Right cardiac atrium (tissue), 5 donors: Measurements from ENCODE around the gene RBM23. TPM values are rescaled to one million over a fixed set of nuclear protein-coding genes. Genes with fewer than 3 reads are reported as not detected.

Experiments
- ATAC-seq, 2 donors: fragments of 200-7000 bp; cut with Tn5 transposase; one replicate each; pipeline versions ENCODE4 v1.8.0 to v1.9.1; 2020; ENCODE audit warnings: moderate library complexity in 2 of 2, mild to moderate bottlenecking in 1 of 2
- DNase-seq, 3 donors: peaks; one replicate each; pipeline ENCODE4 v3.0.0-alpha.2; 2020
- H3K27ac ChIP-seq: one replicate; pipeline ENCODE4 v1.5.1; 2013; ENCODE audit warnings: mild to moderate bottlenecking, low read length, control low read depth, moderate library complexity
- H3K27me3 ChIP-seq: one replicate; pipeline ENCODE4 v1.6.1; 2013; ENCODE audit not compliant: control insufficient read depth, insufficient read depth
- H3K4me1 ChIP-seq: one replicate; pipeline ENCODE4 v1.6.1; 2013; ENCODE audit warnings: low read length; ENCODE audit not compliant: control insufficient read depth, insufficient read depth
- H3K4me3 ChIP-seq: one replicate; pipeline ENCODE4 v1.5.1; 2013; ENCODE audit warnings: low read length, control low read depth
- H3K9me3 ChIP-seq: one replicate; pipeline ENCODE4 v1.6.1; 2013; ENCODE audit warnings: low read length; ENCODE audit not compliant: control insufficient read depth
- WGBS: extraction: QIAGEN DNeasy Blood & Tissue Kit; methylation state at CpG from one replicate; pipeline ENCODE4 v1.1.7; 2013; 5-methylcytosine and 5-hydroxymethylcytosine counted together
- intact Hi-C, 4 donors: fragments of 100-400 bp; cut with DNase I; formaldehyde crosslinking; loops; one replicate each; pipeline versions ENCODE4 v1.11.0 to v1.14.0; 2022 to 2023
- polyA plus RNA-seq: library from polyadenylated mRNA; stranded (reverse); fragments of 200-250 nt; gene quantifications from one replicate; pipeline ENCODE4 v1.2.3, GENCODE V29; 2013
- total RNA-seq, 4 donors: library from RNA; stranded (reverse); fragmentation: NEBNext Ultra II Directional; extraction: Animal tissue kit (Norgen Biotek cat#: 25700); gene quantifications; one replicate each; pipeline ENCODE4 v1.2.1, GENCODE V29; 2021
- donor health status: healthy with polysubstance abuse.
- donor health status: DM: no; HTN: yes; CAD: no.
- donor health status: DM: no; HTN: no; CAD: no.
- donor health status: DM: no; HTN: yes; CAD: no; lungs with severe emphysema.
- donor health status: DM: yes; HTN: yes; CAD: no.

The RBM23 gene
- total and polyA plus RNA-seq, 5 donors: 26.0 to 66.3 (median 59.4) TPM

DNA sequence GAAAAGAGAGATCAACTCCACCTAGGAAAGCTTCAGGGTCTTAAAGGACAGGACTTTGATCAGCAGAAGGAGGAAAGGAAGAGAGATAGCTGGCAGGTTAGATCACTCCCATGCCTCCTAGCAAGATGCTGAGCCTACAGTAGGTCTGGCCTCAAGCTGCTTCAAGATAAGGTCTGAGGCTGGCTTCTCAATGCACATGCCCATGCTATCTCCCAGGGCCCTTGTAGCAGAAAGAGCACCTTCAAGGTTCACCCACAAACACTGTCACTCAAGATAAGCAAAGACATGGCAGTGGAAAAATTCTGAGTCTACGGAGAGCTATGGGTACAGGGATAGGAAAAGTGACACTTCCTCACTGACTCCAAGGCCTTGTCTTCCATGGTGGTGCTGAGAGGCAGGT, 21.6 kb downstream of the RBM23 start:
- Histone ChIP-seq H3K27me3 (no peaks in the 10 kb centered on the region), H3K4me3 (no peak overlapping the region), H3K9me3 (no peaks in the 10 kb centered on the region), H3K27ac (no peak overlapping the region), H3K4me1 (no peaks in the 10 kb centered on the region)
- ATAC-seq (no peak), DNase-seq (no peak)
- 81% methylated on average over 1 of the region's 1 CpG for WGBS
- intact Hi-C loops: no loop called here

DNA sequence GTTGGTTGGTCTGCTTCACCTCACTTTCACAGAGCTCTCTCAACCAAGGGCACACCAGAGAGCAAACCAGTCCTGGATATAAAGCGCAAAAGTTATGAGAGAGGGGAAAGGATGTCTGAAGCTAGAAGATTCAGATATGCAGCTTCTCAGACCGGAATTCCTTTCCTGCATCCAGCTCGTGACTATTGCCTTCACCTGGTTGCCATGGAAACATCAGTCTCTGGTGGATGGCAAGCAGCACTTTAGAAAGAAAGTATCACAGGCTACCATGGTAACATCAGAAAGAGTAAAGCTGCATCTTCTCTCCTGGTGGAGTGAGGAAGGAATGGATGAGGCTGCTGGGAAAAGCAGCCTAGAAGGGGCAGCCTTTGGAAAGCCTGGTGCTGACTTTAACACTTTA, 22.2 kb downstream of the RBM23 start:
- H3K4me1 ChIP-seq: no peaks in the 10 kb centered on the region
- DNase-seq (no peak), ATAC-seq (no peak)
- no peaks in the 10 kb centered on the region for H3K9me3 ChIP-seq
- no peak overlapping the region for H3K4me3 ChIP-seq
- no peak overlapping the region for H3K27ac ChIP-seq
- intact Hi-C loops: no loop called here
- 85% methylated on average over 3 of the region's 3 CpGs for WGBS
- H3K27me3 ChIP-seq: no peaks in the 10 kb centered on the region

DNA sequence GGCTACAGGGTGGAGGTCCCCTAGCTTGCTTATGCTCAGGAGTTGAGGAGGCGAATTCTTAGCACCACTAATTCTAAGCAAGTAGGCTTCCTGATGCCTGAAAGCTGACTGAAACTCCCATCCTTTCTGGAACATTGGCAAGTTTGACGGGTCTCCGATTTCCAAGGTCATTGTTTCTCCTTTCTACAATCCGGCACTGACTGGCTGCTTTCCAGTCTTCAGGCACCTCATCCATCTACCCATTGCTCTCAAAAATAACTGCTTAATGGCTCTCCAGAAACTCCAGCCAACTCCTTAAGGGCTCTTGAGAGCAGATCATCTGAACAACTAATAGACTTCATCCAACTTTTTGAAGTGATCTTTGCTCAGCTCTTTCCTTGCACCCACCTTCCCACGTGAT, 22.6 kb downstream of the RBM23 start:
- WGBS: 51% methylated on average over 5 of the region's 5 CpGs
- intact Hi-C loops: no loop called here
- Histone ChIP-seq H3K4me3 (no peak overlapping the region), H3K27me3 (no peaks in the 10 kb centered on the region), H3K9me3 (no peaks in the 10 kb centered on the region), H3K27ac (no peak overlapping the region), H3K4me1 (no peaks in the 10 kb centered on the region)
- DNase-seq (no peak), ATAC-seq (no peak)

DNA sequence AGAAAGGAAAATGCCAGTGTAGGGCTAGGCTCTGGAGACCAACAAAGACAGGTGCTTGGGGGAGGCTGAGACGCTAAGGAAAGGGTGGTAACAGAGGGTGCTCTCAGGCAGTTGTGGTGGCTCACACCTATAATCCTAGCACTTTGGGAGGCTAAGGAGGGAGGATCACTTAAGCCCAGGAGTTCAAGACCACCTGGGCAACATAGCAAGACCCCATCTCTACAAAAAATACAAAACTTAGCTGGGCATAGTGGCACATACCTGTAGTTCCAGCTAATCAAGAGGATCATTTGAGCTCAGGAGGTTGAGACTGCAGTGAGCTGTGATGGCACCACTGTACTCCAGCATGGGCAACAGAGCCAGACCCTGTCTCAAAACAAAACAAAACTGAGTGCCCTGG, 23.5 kb downstream of the RBM23 start:
- intact Hi-C loops: no loop called here
- no peak overlapping the region for H3K4me3 ChIP-seq
- ATAC-seq: no peak
- H3K9me3 ChIP-seq: no peaks in the 10 kb centered on the region
- no peak overlapping the region for H3K27ac ChIP-seq
- no peak for DNase-seq
- H3K4me1 ChIP-seq: no peaks in the 10 kb centered on the region
- H3K27me3 ChIP-seq: no peaks in the 10 kb centered on the region
- 95% methylated on average over 1 of the region's 1 CpG for WGBS

DNA sequence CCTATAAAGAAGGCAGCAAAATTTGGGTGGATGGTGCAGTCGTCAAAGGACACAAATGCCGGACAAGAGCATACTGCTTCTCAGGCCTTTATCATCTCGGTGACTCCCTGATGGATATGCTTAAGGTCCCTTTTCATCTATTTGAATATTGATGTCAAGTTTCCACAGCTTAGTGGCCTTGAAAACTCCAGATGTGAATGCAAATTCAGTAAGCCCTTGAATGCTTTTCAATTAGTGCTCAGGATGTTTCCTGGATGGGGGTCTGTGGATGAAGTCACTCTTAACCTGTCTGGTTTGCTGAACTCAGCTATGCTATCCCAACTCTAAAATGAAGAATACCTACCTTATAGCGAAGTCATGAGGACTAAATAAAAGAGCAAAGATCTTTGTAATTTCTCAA, 25.2 kb downstream of the RBM23 start:
- ATAC-seq (no peak), DNase-seq (no peak)
- intact Hi-C loops: no loop called here
- Histone ChIP-seq H3K27me3 (no peaks in the 10 kb centered on the region), H3K27ac (no peak overlapping the region), H3K9me3 (no peaks in the 10 kb centered on the region), H3K4me1 (no peaks in the 10 kb centered on the region), H3K4me3 (no peak overlapping the region)
- 90% methylated on average over 4 of the region's 4 CpGs for WGBS

DNA sequence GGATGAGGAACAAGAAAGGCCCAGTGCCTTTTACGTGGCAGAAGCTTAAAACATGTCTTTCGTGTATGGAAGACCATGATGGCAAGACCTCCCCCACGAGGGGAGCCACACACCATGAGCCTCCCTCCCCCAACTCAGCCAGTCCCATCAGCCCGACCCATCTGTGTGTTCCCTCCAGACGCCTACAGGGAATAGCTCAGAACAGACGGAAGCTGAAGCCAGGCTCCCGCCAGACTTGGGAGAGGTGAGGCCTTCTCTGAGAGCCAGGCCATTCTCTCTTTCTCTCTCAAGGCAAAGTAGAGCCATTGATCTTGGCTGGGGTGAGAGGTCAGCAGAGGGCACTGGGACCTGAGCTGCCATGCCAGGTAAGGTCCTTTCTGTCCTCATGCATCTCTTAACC, 26.5 kb downstream of the RBM23 start:
- WGBS: 79% methylated on average over 7 of the region's 7 CpGs
- H3K9me3 ChIP-seq: no peaks in the 10 kb centered on the region
- H3K27me3 ChIP-seq: no peaks in the 10 kb centered on the region
- no peak overlapping the region for H3K4me3 ChIP-seq
- intact Hi-C loops: no loop called here
- no peak overlapping the region for H3K27ac ChIP-seq
- no peak for DNase-seq
- no peak for ATAC-seq
- H3K4me1 ChIP-seq: no peaks in the 10 kb centered on the region

DNA sequence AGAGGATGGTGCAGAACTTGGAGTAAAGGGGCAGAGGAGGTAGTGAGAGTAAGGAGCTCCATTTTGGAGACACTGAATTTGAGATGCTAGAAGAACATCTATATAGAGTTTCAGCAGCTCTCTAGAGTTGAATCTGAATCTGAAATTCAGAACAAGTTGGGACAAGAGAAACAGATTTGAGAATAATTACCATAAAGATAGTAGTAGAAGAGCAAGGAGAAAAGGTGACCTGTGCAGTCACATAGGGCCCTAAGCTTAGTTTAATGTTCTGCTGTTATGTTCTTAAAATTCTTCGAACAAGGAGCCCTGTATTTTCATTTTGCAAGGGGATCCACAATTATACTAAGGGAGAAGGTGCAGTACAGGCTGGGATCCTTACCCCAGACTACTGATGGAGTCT, 28.5 kb downstream of the RBM23 start:
- ATAC-seq (no peak), DNase-seq (no peak)
- WGBS: 89% methylated on average over 1 of the region's 1 CpG

DNA sequence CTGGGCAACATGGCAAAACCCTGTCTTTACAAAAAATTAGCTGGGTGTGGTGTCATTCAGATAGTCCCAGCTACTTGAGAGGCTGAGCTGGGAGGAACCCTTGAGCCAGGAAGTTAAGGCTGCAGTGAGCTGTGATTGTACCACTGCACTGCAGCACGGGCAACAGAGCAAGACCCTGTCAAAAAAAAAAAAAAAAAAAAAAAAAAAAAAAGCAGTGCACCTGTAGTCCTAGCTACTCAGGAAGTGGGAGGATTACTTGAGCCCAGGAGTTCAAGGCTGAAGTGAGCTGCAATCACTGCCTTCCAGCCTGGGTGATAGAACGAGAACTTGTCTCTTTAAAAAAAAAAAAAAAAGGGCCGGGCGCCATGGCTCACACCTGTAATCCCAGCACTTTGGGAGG, 30.3 kb downstream of the RBM23 start:
- H3K4me1 ChIP-seq: no peaks in the 10 kb centered on the region
- H3K27me3 ChIP-seq: no peaks in the 10 kb centered on the region
- intact Hi-C loops: no loop called here
- H3K27ac ChIP-seq: no peak overlapping the region
- DNase-seq: no peak
- WGBS: 92% methylated on average over 4 of the region's 4 CpGs
- ATAC-seq: no peak
- no peak overlapping the region for H3K4me3 ChIP-seq
- H3K9me3 ChIP-seq: no peaks in the 10 kb centered on the region

More for the DNA sequence above, 28.5 kb downstream of the RBM23 start:
- intact Hi-C loops: no loop called here
- H3K4me3 ChIP-seq: no peak overlapping the region
- no peaks in the 10 kb centered on the region for H3K4me1 ChIP-seq
- no peaks in the 10 kb centered on the region for H3K27me3 ChIP-seq
- H3K9me3 ChIP-seq: no peaks in the 10 kb centered on the region
- no peak overlapping the region for H3K27ac ChIP-seq

DNA sequence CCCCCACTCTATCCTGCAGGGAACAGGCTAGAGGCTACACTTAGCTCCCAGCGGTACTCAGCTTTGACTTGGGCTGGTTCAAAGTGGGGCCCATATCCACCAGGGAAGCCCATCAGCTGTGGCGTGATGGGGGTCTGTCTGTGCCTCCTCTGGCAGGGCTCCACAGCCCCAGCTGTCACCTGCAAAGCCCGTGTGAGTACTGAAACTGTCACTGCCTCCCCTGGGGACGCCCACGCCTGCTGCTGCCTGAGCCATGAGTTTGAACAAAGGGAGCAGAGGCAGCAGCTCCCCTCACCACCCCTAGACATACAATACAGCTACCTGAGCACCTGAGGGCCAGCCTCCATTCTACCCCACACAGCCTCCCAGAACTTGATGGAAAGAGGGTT, 31.0 kb downstream of the RBM23 start:
- DNase-seq: peak in 1 of 3 donors; percentile 63
- Histone ChIP-seq H3K27me3 (no peaks in the 10 kb centered on the region), H3K4me1 (no peaks in the 10 kb centered on the region), H3K27ac (no peak overlapping the region), H3K9me3 (no peaks in the 10 kb centered on the region), H3K4me3 (no peak overlapping the region)
- no peak for ATAC-seq
- WGBS: 81% methylated on average over 5 of the region's 5 CpGs
- intact Hi-C loops: no loop called here

DNA sequence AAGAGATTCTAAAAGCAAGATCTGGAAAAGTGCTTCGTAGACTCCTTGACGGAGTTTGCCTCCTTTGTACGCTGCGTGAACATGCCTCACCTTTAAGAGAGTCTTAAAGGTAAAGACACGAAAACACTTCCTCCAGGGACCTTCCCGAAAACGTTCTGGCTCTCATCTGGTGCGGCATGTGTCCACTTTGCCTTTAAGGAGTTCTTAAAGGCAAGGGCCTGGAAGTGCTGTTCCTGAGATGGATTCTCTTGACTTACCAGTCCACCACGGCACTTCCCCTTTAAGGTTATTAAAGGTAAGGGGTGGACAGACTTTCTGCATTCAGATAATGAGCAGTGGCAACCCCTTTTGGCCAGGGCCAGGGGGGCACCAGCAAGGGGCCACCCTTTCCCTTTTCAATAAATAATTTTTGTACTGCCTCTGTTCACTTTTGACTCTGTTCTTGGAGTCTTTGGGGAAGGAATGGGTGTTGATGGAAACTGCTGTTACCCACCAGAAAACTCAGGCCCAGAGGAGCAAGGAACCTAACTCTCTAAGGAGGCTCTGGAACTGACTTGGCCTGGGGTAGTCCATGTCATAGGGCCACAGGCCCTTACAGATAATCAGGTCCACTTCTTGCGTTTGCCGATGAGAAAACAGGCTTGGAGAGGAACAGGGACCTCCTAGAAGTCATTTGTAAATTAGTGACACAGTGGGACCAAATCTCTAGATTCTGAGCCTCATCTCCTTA, 31.5 kb downstream of the RBM23 start:
- Histone ChIP-seq H3K27me3 (no peaks in the 10 kb centered on the region), H3K9me3 (no peaks in the 10 kb centered on the region), H3K27ac (no peak overlapping the region), H3K4me1 (no peaks in the 10 kb centered on the region), H3K4me3 (peak overlapping the region; percentile 58)
- no peak for DNase-seq
- intact Hi-C loops: no loop called here
- WGBS: 25% methylated on average over 11 of the region's 11 CpGs
- ATAC-seq: peak; percentile 48 to 71

DNA sequence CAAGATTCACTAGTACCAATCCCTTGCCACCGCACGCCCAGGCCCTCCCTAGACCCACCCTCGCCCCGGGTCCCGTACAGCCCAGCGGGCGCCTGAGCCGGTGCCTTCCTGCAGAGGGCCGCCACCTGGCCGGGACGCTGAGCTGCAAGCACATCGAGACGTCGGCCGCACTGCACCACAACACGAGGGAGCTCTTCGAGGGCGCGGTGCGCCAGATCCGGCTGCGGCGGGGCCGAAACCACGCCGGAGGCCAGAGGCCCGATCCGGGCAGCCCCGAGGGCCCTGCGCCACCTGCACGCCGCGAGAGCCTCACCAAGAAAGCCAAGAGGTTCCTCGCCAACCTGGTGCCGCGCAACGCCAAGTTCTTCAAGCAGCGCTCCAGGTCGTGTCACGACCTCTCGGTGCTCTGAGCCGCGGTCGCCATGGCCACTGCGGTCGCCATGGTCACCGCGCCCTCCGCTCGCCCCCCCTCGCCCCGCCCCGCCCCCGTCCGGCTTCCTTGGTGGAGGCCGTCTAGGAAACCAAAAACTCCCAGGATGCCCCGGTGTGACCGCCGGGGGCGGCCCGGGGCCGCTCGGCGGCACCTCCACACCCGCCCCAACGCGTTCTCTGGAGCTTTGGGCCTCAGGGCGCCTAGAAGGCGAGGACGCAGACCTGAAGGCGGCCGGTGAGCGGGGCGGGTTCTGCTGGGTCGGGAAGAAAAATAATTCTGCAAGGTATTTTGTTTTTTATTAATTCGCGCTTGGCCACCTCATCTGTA, 32.3 kb downstream of the RBM23 start:
- Histone ChIP-seq H3K9me3 (no peaks in the 10 kb centered on the region), H3K4me1 (no peaks in the 10 kb centered on the region), H3K4me3 (peak overlapping the region; percentile 58), H3K27me3 (no peaks in the 10 kb centered on the region), H3K27ac (no peak overlapping the region)
- DNase-seq (peak; percentile 65 to 89 (median 84)), ATAC-seq (peak; percentile 82 to 85)
- 4% methylated on average over 77 of the region's 77 CpGs for WGBS
- intact Hi-C loops: no loop called here
